GM19043 (cell line): ENCODE results near the gene MCCC2.
"Not testable (repeated sequence)": the region's sequence is repeated elsewhere in the genome, so short reads cannot be mapped to it uniquely, and the experiment has no call there.

Source experiments
- ATAC-seq: cut with Tn5 transposase; IDR thresholded peaks from one replicate; pipeline ENCODE4 v1.9.1; 2021; ENCODE audit warnings: low read depth; ENCODE audit not compliant: unreplicated experiment

MCCC2 gene

DNA sequence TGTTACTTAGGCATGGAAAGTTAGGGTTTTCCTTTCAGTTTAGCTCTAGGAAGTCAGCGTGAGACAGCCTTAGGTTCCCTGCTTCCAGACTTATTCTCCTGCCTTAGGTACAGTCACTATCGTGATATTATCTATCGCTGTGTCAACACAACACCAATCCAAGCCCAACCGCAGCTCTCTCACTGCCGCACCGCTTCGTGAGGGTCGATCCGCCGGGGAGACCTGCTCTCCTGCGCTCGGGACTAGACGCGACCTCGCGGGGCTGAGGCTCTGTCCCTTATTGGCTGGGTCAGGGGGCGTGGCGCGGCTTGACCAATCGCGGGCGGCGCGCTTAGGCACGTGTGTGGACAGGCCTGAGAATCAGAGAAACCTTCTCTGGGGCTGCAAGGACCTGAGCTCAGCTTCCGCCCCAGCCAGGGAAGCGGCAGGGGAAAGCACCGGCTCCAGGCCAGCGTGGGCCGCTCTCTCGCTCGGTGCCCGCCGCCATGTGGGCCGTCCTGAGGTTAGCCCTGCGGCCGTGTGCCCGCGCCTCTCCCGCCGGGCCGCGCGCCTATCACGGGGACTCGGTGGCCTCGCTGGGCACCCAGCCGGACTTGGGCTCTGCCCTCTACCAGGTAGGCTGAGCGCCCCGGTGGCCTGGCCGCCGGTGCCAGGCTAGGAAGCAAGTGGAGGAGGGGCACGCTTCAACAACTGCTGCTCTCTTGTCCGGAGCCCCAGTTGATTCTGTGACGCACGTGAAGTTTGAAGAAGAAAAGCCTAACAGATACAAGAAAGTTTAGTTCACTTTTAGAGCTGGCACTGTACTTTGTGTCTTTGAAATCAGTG lies at the start of gene MCCC2:
Gene MCCC2, plus strand, starts transcription at position 400 of the 825 bp plus-strand sequence. Its CDS starts 86 bp downstream, at position 486.
- peak; percentile 96 for ATAC-seq

- no peak for ATAC-seq
Observed at GRCh38 chr5:71537687-71538086, 49.5 kb upstream of the MCCC2 start.

DNA sequence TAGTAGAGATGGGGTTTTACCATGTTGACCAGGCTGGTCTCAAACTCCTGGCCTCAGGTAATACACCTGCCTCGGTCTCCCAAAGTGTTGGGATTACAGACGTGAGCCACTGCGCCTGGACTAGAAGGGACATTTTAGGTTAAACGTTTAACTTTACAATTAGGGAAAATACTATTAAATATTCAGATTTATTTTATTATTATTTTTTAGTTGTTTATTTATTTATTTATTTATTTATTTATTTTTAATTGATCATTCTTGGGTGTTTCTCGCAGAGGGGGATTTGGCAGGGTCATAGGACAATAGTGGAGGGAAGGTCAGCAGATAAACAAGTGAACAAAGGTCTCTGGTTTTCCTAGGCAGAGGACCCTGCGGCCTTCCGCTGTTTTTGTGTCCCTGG lies 36.3 kb upstream of the MCCC2 start:
- ATAC-seq, result not testable (repeated sequence)

DNA sequence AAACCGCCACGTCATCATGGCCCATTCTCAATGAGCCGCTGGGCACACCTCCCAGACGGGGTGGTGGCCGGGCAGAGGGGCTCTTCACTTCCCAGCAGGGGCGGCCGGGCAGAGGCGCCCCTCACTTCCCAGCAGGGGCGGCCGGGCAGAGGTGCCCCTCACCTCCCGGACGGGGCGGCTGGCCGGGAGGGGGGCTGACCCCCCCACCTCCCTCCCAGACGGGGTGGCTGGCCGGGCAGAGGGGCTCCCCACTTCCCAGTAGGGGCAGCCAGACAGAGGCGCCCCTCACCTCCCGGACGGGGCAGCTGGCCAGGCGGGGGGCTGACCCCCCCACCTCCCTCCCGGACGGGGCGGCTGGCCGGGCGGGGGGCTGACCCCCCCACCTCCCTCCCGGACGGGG lies 35.6 kb upstream of the MCCC2 start:
- ATAC-seq, result not testable (repeated sequence)

GRCh38 chr5:71552026-71552749 lies 35.0 kb upstream of the MCCC2 start:
- not testable (repeated sequence) for ATAC-seq

GRCh38 chr5:71563161-71563560 lies 24.0 kb upstream of the MCCC2 start:
- no peak for ATAC-seq

DNA sequence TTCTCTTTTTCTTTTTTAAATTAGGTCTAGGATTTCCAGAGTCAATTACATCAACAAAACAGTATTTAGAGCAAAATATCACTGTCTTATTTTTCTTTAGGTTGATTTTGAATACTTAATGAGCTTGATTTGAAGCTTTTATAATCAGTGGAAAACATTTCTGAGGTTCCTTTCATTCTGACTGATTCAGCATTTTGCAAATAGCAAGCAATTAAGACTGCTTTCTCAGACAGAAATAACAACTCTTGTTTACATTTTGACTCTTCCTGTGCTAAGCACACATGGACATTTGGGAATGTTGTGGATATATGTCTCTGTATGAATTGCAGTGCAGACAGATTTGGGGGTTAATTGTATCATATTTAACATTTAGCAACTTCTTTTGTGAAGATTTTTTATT lies 22.2 kb upstream of the MCCC2 start:
- no peak for ATAC-seq

DNA sequence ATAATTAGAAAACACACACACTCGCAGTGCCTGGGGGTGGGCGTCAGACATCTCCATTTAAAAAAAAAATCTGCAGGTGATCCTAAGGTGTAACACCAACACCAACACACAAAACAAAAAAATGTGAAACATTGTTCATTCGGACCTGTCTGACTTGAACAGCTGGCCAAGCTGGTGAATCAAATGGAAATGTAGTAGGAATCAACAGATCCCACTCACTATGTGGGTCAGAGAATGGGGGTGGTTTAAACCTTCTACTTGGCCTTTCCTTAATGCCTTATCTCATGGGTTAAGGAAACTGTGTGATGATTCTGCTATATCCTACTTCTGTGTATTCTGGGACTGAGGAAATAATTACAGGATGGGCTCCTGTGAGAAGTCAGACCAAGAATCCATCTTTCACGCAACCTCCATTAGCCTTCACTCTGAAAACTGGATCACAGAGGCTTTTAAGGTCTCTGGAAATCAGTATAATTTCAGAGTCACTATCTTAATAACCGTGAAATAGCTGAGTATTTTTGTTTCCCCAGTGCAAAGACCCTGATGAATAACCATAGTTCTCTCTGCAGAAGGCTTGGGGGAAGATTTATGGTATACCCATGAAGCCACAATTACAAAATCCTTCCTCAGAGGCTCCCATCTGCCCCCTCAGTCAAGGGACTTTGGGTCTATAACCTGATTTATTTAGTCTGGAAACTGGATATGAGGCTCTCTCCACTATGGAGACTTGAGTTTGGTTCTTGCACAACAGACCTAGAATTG lies 17.2 kb upstream of the MCCC2 start:
- ATAC-seq, result no peak

DNA sequence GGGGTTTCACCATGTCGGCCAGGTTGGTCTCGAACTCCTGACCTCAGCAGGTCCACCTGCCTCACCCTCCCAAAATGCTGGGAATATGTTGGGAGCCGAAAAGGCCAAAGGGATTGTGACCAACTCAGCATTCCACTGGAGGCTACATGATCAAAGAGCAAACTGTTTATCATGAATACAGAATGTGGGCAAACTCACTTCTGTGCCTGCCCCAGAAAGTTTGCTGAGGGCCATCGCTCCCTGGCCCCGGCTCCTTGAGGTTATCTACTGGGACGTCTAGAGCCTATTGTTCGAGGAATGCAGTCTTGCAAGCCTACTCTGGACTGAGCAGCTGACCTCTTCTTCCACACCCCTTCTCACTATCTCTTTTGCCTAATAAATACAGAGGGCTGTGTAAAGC lies 15.3 kb upstream of the MCCC2 start:
- not testable (repeated sequence) for ATAC-seq

GRCh38 chr5:71573591-71573990 lies 13.5 kb upstream of the MCCC2 start:
- no peak for ATAC-seq

- not testable (repeated sequence) for ATAC-seq
Observed at GRCh38 chr5:71575588-71575987, 11.6 kb upstream of the MCCC2 start.

- ATAC-seq, result no peak
Observed at GRCh38 chr5:71576241-71576640, 10.9 kb upstream of the MCCC2 start.

- not testable (repeated sequence) for ATAC-seq
Observed at GRCh38 chr5:71577839-71578238, 9.3 kb upstream of the MCCC2 start.

GRCh38 chr5:71582945-71583584 lies 4.1 kb upstream of the MCCC2 start:
- ATAC-seq, result no peak

DNA sequence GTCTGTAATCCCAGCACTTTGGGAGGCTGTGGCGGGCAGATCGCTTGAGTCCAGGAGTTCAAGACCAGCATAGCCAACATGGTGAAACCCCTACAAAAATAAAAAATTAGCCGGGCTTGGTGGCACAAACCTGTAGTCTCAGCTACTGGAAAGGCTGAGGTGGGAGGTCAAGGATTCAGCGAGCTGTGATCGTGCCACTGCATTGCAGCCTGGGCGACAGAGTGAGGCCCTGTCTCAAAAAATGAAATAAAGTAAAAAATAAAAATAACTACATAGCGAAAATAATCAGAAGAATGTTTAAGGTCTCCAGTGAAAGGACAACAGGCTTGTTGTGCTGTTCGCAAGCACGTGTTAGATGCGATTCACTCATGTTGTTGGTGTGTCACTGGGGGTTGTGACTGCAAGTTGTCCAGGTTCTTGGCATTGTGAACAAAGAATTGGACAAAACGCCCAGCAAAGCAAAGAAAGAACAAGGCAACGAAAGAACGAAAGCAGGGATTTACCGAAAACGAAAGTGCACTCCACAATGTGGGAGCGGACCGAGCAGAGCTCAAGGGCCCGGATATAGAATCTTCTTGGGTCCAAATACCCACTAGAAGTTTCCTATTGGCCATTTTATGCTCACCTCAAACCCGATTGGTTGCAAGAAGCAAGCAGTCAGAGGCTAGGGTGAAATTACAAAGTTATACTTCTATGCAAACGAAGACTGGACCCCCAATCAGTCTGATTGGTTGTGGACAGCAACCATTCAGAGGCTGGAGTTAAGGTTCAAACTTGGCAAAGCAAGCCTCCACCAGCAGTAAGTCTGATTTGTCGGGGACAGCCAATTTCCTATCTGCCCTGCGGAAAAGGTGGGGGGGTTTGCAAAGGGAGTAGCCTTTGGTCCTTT lies 844 bp upstream of the MCCC2 start:
- ATAC-seq, result peak; percentile 4

GRCh38 chr5:71587766-71588532 lies 809 bp downstream of the MCCC2 start:
- ATAC-seq, result no peak

GRCh38 chr5:71588533-71588885 lies 1.4 kb downstream of the MCCC2 start:
- no peak for ATAC-seq

DNA sequence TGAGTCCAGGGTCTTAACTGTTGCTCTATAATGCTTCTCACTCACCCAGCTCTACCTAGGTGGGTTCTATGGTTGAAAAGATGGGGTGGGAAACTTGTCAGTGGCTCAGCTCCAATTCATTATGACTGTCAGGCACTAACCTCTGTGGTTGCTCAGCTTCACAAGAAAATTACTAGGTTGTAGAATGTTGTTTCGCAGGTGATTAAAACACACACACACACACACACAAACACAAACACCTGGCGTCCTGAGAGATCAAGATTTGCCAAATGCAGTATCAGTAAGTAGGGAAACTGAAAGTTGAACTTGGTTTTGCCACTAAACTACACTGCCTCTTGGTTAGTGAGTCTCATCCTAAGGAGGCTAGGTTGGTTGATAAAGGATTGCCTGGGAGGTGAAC lies 2.8 kb downstream of the MCCC2 start:
- ATAC-seq, result no peak

DNA sequence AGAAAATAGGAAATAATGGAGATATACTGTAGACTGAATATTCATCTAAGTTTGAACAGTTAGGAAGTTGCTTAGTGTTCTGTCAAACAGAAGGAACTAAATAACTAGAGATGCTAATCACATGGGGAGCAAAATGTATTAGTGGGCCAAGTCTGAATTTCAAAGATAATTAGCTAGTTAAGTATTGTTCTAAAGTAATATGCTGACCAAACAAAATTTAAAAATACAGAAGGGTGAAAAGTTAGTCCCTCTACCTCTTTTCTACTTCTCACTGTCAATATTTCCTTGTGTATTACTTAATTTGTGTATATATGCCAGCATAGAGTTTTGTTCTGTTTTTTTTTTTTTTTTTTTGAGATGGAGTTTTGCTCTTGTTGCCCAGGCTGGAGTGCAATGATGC lies 4.0 kb downstream of the MCCC2 start:
- no peak for ATAC-seq
